ENCODE measurements around the gene THUMPD2.
"Not testable (repeated sequence)": the region's sequence is repeated elsewhere in the genome, so short reads cannot be mapped to it uniquely, and the experiment has no call there.

The THUMPD2 gene

GRCh38 chr2:39755466-39755865 lies 23.6 kb downstream of the THUMPD2 start:
- DNase-seq (ENCODE audit: low spot score): no peak

GRCh38 chr2:39743269-39743776 lies 35.7 kb downstream of the THUMPD2 start:
- no peak for DNase-seq (ENCODE audit: low spot score)

- DNase-seq (ENCODE audit: low spot score): no peak
These were observed 37.2 kb downstream of the THUMPD2 start for GRCh38 chr2:39741871-39742270.

GRCh38 chr2:39739386-39739785 lies 39.7 kb downstream of the THUMPD2 start:
- no peak for DNase-seq (ENCODE audit: low spot score)

- no peak for DNase-seq (ENCODE audit: low spot score)
These were observed 40.1 kb downstream of the THUMPD2 start for GRCh38 chr2:39738936-39739335.

- DNase-seq (ENCODE audit: low spot score): no peak
These were observed 41.4 kb downstream of the THUMPD2 start for GRCh38 chr2:39737661-39738060.

GRCh38 chr2:39736640-39737039 lies 42.4 kb downstream of the THUMPD2 start:
- DNase-seq (ENCODE audit: low spot score): no peak

GRCh38 chr2:39735648-39736047 lies 43.4 kb downstream of the THUMPD2 start:
- DNase-seq (ENCODE audit: low spot score): no peak

GRCh38 chr2:39734445-39734844 lies 44.6 kb downstream of the THUMPD2 start:
- DNase-seq (ENCODE audit: low spot score): no peak

GRCh38 chr2:39733070-39733674 lies 45.9 kb downstream of the THUMPD2 start:
- DNase-seq (ENCODE audit: low spot score): no peak

- no peak for DNase-seq (ENCODE audit: low spot score)
These were observed 46.6 kb downstream of the THUMPD2 start for GRCh38 chr2:39732482-39732881.

GRCh38 chr2:39731546-39731945 lies 47.5 kb downstream of the THUMPD2 start:
- no peak for DNase-seq (ENCODE audit: low spot score)

GRCh38 chr2:39730685-39731302 lies 48.3 kb downstream of the THUMPD2 start:
- peak; percentile 9 for DNase-seq (ENCODE audit: low spot score)

- no peak for DNase-seq (ENCODE audit: low spot score)
These were observed 48.8 kb downstream of the THUMPD2 start for GRCh38 chr2:39730276-39730675.

GRCh38 chr2:39728941-39729351 lies 50.1 kb downstream of the THUMPD2 start:
- peak; percentile 6 for DNase-seq (ENCODE audit: low spot score)

GRCh38 chr2:39728085-39728484 lies 51.0 kb downstream of the THUMPD2 start:
- not testable (repeated sequence) for DNase-seq (ENCODE audit: low spot score)

- no peak for DNase-seq (ENCODE audit: low spot score)
These were observed 53.7 kb downstream of the THUMPD2 start for GRCh38 chr2:39725401-39725800.

GRCh38 chr2:39724828-39725144 lies 54.3 kb downstream of the THUMPD2 start:
- no peak for DNase-seq (ENCODE audit: low spot score)

- DNase-seq (ENCODE audit: low spot score): no peak
These were observed 54.9 kb downstream of the THUMPD2 start for GRCh38 chr2:39723946-39724827.

- no peak for DNase-seq (ENCODE audit: low spot score)
These were observed 55.6 kb downstream of the THUMPD2 start for GRCh38 chr2:39723497-39723896.

- DNase-seq (ENCODE audit: low spot score): no peak
These were observed 58.1 kb downstream of the THUMPD2 start for GRCh38 chr2:39720970-39721369.

GRCh38 chr2:39719317-39719716 lies 59.7 kb downstream of the THUMPD2 start:
- no peak for DNase-seq (ENCODE audit: low spot score)

- no peak for DNase-seq (ENCODE audit: low spot score)
These were observed 60.6 kb downstream of the THUMPD2 start for GRCh38 chr2:39718483-39718882.

Measured in CD4-positive, alpha-beta T cell treated with Interleukin-2 at 100 ng/mL for 4 hours (primary cell).